Stimulated activated effector memory CD8-positive, alpha-beta T cell treated with anti-CD3 and anti-CD28 coated beads, Interleukin-12 subunit alpha, Interleukin-12 subunit beta, amount 100 ng/mL, for 72 hours (primary cell): ENCODE data around the gene SUSD4.

ENCODE experiments used
- ATAC-seq: fragments of 150-1000 bp; cut with Tn5 transposase; 2 replicates; pipeline ENCODE4 v1.10.0; 2021
- DNase-seq, 2 donors: peaks; one replicate each; pipeline ENCODE4 v3.0.0; 2021 to 2022; ENCODE audit warnings: low spot score in 2 of 2
- H3K27ac Mint-ChIP-seq: one replicate; pipeline ENCODE4 v1.8.0; 2022; ENCODE audit warnings: mild to moderate bottlenecking, mixed read lengths
- H3K36me3 Mint-ChIP-seq: one replicate; pipeline ENCODE4 v1.8.0; 2022; ENCODE audit warnings: mild to moderate bottlenecking, mixed read lengths
- H3K4me1 Mint-ChIP-seq: one replicate; pipeline ENCODE4 v1.8.0; 2022; ENCODE audit warnings: mixed read lengths
- H3K4me3 Mint-ChIP-seq: one replicate; pipeline ENCODE4 v1.8.0; 2022; ENCODE audit warnings: mild to moderate bottlenecking, mixed read lengths
- H3K9me3 Mint-ChIP-seq: one replicate; pipeline ENCODE4 v1.8.0; 2022; ENCODE audit warnings: mixed read lengths

The SUSD4 gene

GRCh38 chr1:223217781-223218180 is 146.2 kb downstream of the SUSD4 start:
- no peaks in the 10 kb centered on the region for H3K4me1 Mint-ChIP-seq
- DNase-seq (no peak), ATAC-seq (no peak)
- H3K9me3 Mint-ChIP-seq: peaks cover 8% of the 10 kb centered on the region
- no peak overlapping the region for H3K4me3 Mint-ChIP-seq
- H3K27ac Mint-ChIP-seq: no peak overlapping the region
- peaks cover 4% of the 10 kb centered on the region for H3K36me3 Mint-ChIP-seq

GRCh38 chr1:223216531-223217205 is 147.3 kb downstream of the SUSD4 start:
- Mint-ChIP-seq H3K27ac (no peak overlapping the region), H3K9me3 (peaks cover 8% of the 10 kb centered on the region), H3K4me1 (no peaks in the 10 kb centered on the region), H3K36me3 (peaks cover 4% of the 10 kb centered on the region), H3K4me3 (no peak overlapping the region)
- ATAC-seq (no peak), DNase-seq (no peak)

GRCh38 chr1:223216074-223216473 is 147.9 kb downstream of the SUSD4 start:
- Mint-ChIP-seq H3K4me3 (no peak overlapping the region), H3K9me3 (peaks cover 8% of the 10 kb centered on the region), H3K27ac (no peak overlapping the region), H3K4me1 (no peaks in the 10 kb centered on the region), H3K36me3 (peaks cover 4% of the 10 kb centered on the region)
- ATAC-seq (no peak), DNase-seq (no peak)

GRCh38 chr1:223215026-223215425 is 148.9 kb downstream of the SUSD4 start:
- DNase-seq (no peak), ATAC-seq (no peak)
- Mint-ChIP-seq H3K4me3 (no peak overlapping the region), H3K36me3 (peaks cover 4% of the 10 kb centered on the region), H3K4me1 (no peaks in the 10 kb centered on the region), H3K27ac (no peak overlapping the region), H3K9me3 (peaks cover 8% of the 10 kb centered on the region)

- no peaks in the 10 kb centered on the region for H3K4me1 Mint-ChIP-seq
- ATAC-seq: no peak
- H3K36me3 Mint-ChIP-seq: peaks cover 4% of the 10 kb centered on the region
- no peak overlapping the region for H3K4me3 Mint-ChIP-seq
- DNase-seq: no peak
- no peak overlapping the region for H3K27ac Mint-ChIP-seq
- H3K9me3 Mint-ChIP-seq: peaks cover 8% of the 10 kb centered on the region
Observed at GRCh38 chr1:223214261-223214807, 149.6 kb downstream of the SUSD4 start.

- no peaks in the 10 kb centered on the region for H3K9me3 Mint-ChIP-seq
Observed at GRCh38 chr1:223212441-223212840, 151.5 kb downstream of the SUSD4 start.

GRCh38 chr1:223211323-223211985 is 152.5 kb downstream of the SUSD4 start:
- no peak overlapping the region for H3K4me3 Mint-ChIP-seq
- peaks cover 4% of the 10 kb centered on the region for H3K36me3 Mint-ChIP-seq
- H3K27ac Mint-ChIP-seq: no peak overlapping the region
- H3K4me1 Mint-ChIP-seq: no peaks in the 10 kb centered on the region
- no peak for ATAC-seq
- H3K9me3 Mint-ChIP-seq: no peaks in the 10 kb centered on the region
- no peak for DNase-seq

More at GRCh38 chr1:223212441-223212840, 151.5 kb downstream of the SUSD4 start:
- ATAC-seq: no peak
- DNase-seq: no peak
- Mint-ChIP-seq H3K27ac (no peak overlapping the region), H3K4me1 (no peaks in the 10 kb centered on the region), H3K4me3 (no peak overlapping the region), H3K36me3 (peaks cover 4% of the 10 kb centered on the region)

- Mint-ChIP-seq H3K36me3 (peaks cover 4% of the 10 kb centered on the region), H3K27ac (no peak overlapping the region), H3K4me3 (no peak overlapping the region), H3K4me1 (no peaks in the 10 kb centered on the region), H3K9me3 (no peaks in the 10 kb centered on the region)
- no peak for DNase-seq
- ATAC-seq: no peak
Observed at GRCh38 chr1:223210788-223211120, 153.2 kb downstream of the SUSD4 start.

- H3K4me3 Mint-ChIP-seq: no peak overlapping the region
- no peaks in the 10 kb centered on the region for H3K4me1 Mint-ChIP-seq
- no peaks in the 10 kb centered on the region for H3K9me3 Mint-ChIP-seq
- no peak for ATAC-seq
- H3K27ac Mint-ChIP-seq: no peak overlapping the region
- peaks cover 4% of the 10 kb centered on the region for H3K36me3 Mint-ChIP-seq
- no peak for DNase-seq
Observed at GRCh38 chr1:223209992-223210787, 153.8 kb downstream of the SUSD4 start.

GRCh38 chr1:223209293-223209898 is 154.6 kb downstream of the SUSD4 start:
- Mint-ChIP-seq H3K4me1 (no peaks in the 10 kb centered on the region), H3K9me3 (no peaks in the 10 kb centered on the region), H3K36me3 (peaks cover 2% of the 10 kb centered on the region), H3K27ac (no peak overlapping the region), H3K4me3 (no peak overlapping the region)
- ATAC-seq (no peak), DNase-seq (no peak)

GRCh38 chr1:223208164-223209076 is 155.6 kb downstream of the SUSD4 start:
- H3K36me3 Mint-ChIP-seq: no peaks in the 10 kb centered on the region
- ATAC-seq: no peak
- H3K27ac Mint-ChIP-seq: no peak overlapping the region
- H3K9me3 Mint-ChIP-seq: no peaks in the 10 kb centered on the region
- no peaks in the 10 kb centered on the region for H3K4me1 Mint-ChIP-seq
- no peak for DNase-seq
- H3K4me3 Mint-ChIP-seq: no peak overlapping the region

GRCh38 chr1:223207293-223208066 is 156.5 kb downstream of the SUSD4 start:
- H3K27ac Mint-ChIP-seq: no peak overlapping the region
- H3K4me3 Mint-ChIP-seq: no peak overlapping the region
- DNase-seq: no peak
- H3K36me3 Mint-ChIP-seq: no peaks in the 10 kb centered on the region
- ATAC-seq: no peak
- H3K4me1 Mint-ChIP-seq: no peaks in the 10 kb centered on the region
- no peaks in the 10 kb centered on the region for H3K9me3 Mint-ChIP-seq

- no peaks in the 10 kb centered on the region for H3K4me1 Mint-ChIP-seq
- ATAC-seq (no peak), DNase-seq (no peak)
- no peak overlapping the region for H3K4me3 Mint-ChIP-seq
- no peaks in the 10 kb centered on the region for H3K36me3 Mint-ChIP-seq
- H3K27ac Mint-ChIP-seq: no peak overlapping the region
- no peaks in the 10 kb centered on the region for H3K9me3 Mint-ChIP-seq
Observed at GRCh38 chr1:223204424-223204823, 159.6 kb downstream of the SUSD4 start.

GRCh38 chr1:223203694-223204093 is 160.3 kb downstream of the SUSD4 start:
- Mint-ChIP-seq H3K27ac (no peak overlapping the region), H3K9me3 (no peaks in the 10 kb centered on the region), H3K36me3 (no peaks in the 10 kb centered on the region), H3K4me3 (no peak overlapping the region), H3K4me1 (peaks cover under 1% of the 10 kb centered on the region)
- no peak for DNase-seq
- ATAC-seq: no peak
